ENCODE measurements around the gene SIRPB1. TPM values are rescaled to one million over a fixed set of nuclear protein-coding genes. Genes with fewer than 3 reads are reported as not detected.

Gene SIRPB1
- polyA plus RNA-seq, result 1 to 10 TPM in 1 of 4 donors, under 1 TPM in 2, not detected in 1; 0.22 to 1.5 (median 0.54) TPM
- long read RNA-seq, donor 1, partial matches to known transcripts, result 0 of 6 reads
- long read RNA-seq, donor 1, other reads (novel, unspliced or antisense), result 5 of 6 reads
- long read RNA-seq, donor 2, result 0 reads
- long read RNA-seq, donor 3, partial matches to known transcripts, result 5 of 5 reads
- long read RNA-seq, donor 3, other reads (novel, unspliced or antisense), result 0 of 5 reads
- long read RNA-seq, donor 4, result 0 reads
- long read RNA-seq, donor 5, result 0 reads
- long read RNA-seq, donor 6, result 0 reads
- long read RNA-seq, donor 7, result 0 reads
- long read RNA-seq, donor 8, result 0 reads
- long read RNA-seq, donor 9, result 0 reads
- long read RNA-seq, donor 10, result 0 reads

GRCh38 chr20:1619861-1620444 lies at the start of gene SIRPB1:
SIRPB1 (minus strand) TSS chr20:1620009; CDS start chr20:1619944, 65 bp downstream.
- Histone ChIP-seq H3K27ac (ENCODE audit: low read depth in 1 of 3, low read length in 2 of 3) (no peak within 1 kb of the TSS), H3K36me3 (ENCODE audit: control insufficient read depth in 3 of 3, insufficient read depth in 2 of 3, low read depth in 1 of 3, low read length in 3 of 3) (no peaks in the 10 kb centered on the region), H3K27me3 (ENCODE audit: control insufficient read depth in 3 of 3, insufficient read depth in 3 of 3, low read length in 3 of 3) (no peaks in the 10 kb centered on the region), H3K4me1 (ENCODE audit: control insufficient read depth in 3 of 3, insufficient read depth in 2 of 3, low read depth in 1 of 3, low read length in 2 of 3) (peaks cover 0 to 8% (median 0%) of the 10 kb centered on the region in 3 donors), H3K9me3 (ENCODE audit: control insufficient read depth in 2 of 2, insufficient read depth in 1 of 2, low read depth in 1 of 2, low read length in 1 of 2) (peaks cover 0 to 7% of the 10 kb centered on the region in 2 donors), H3K4me3 (ENCODE audit: low read depth in 1 of 3, low read length in 3 of 3) (no peak within 1 kb of the TSS)
- WGBS, 3 donors, result 28 to 43% (median 42%) methylated on average over 5 of the region's 5 CpGs
- FAIRE-seq, result no peak
- peak in 1 of 2 donors; percentile 10 for DNase-seq

GRCh38 chr20:1669304-1669703 lies 49.5 kb upstream of the SIRPB1 start:
- H3K36me3 ChIP-seq (ENCODE audit: control insufficient read depth in 3 of 3, insufficient read depth in 2 of 3, low read depth in 1 of 3, low read length in 3 of 3), result no peaks in the 10 kb centered on the region
- H3K27me3 ChIP-seq (ENCODE audit: control insufficient read depth in 3 of 3, insufficient read depth in 3 of 3, low read length in 3 of 3), result peaks cover 0 to 2% (median 0%) of the 10 kb centered on the region in 3 donors
- no peak overlapping the region for H3K4me3 ChIP-seq (ENCODE audit: low read depth in 1 of 3, low read length in 3 of 3)
- DNase-seq (no peak), FAIRE-seq (no peak)
- H3K9me3 ChIP-seq (ENCODE audit: control insufficient read depth in 2 of 2, insufficient read depth in 1 of 2, low read depth in 1 of 2, low read length in 1 of 2), result no peaks in the 10 kb centered on the region
- no peaks in the 10 kb centered on the region for H3K4me1 ChIP-seq (ENCODE audit: control insufficient read depth in 3 of 3, insufficient read depth in 2 of 3, low read depth in 1 of 3, low read length in 2 of 3)
- 76 to 86% (median 84%) methylated on average over 5 of the region's 5 CpGs for WGBS, 3 donors
- H3K27ac ChIP-seq (ENCODE audit: low read depth in 1 of 3, low read length in 2 of 3), result no peak overlapping the region

GRCh38 chr20:1667502-1668085 lies 47.8 kb upstream of the SIRPB1 start:
- H3K9me3 ChIP-seq (ENCODE audit: control insufficient read depth in 2 of 2, insufficient read depth in 1 of 2, low read depth in 1 of 2, low read length in 1 of 2), result no peaks in the 10 kb centered on the region
- DNase-seq (no peak), FAIRE-seq (no peak)
- H3K27ac ChIP-seq (ENCODE audit: low read depth in 1 of 3, low read length in 2 of 3), result no peak overlapping the region
- 45 to 67% (median 63%) methylated on average over 1 of the region's 1 CpG for WGBS, 3 donors
- H3K36me3 ChIP-seq (ENCODE audit: control insufficient read depth in 3 of 3, insufficient read depth in 2 of 3, low read depth in 1 of 3, low read length in 3 of 3), result no peaks in the 10 kb centered on the region
- H3K4me1 ChIP-seq (ENCODE audit: control insufficient read depth in 3 of 3, insufficient read depth in 2 of 3, low read depth in 1 of 3, low read length in 2 of 3), result no peaks in the 10 kb centered on the region
- peaks cover 0 to 2% (median 0%) of the 10 kb centered on the region in 3 donors for H3K27me3 ChIP-seq (ENCODE audit: control insufficient read depth in 3 of 3, insufficient read depth in 3 of 3, low read length in 3 of 3)
- H3K4me3 ChIP-seq (ENCODE audit: low read depth in 1 of 3, low read length in 3 of 3), result no peak overlapping the region

GRCh38 chr20:1666802-1667201 lies 47.0 kb upstream of the SIRPB1 start:
- Histone ChIP-seq H3K27me3 (ENCODE audit: control insufficient read depth in 3 of 3, insufficient read depth in 3 of 3, low read length in 3 of 3) (peaks cover 0 to 2% (median 0%) of the 10 kb centered on the region in 3 donors), H3K27ac (ENCODE audit: low read depth in 1 of 3, low read length in 2 of 3) (no peak overlapping the region), H3K36me3 (ENCODE audit: control insufficient read depth in 3 of 3, insufficient read depth in 2 of 3, low read depth in 1 of 3, low read length in 3 of 3) (no peaks in the 10 kb centered on the region), H3K4me3 (ENCODE audit: low read depth in 1 of 3, low read length in 3 of 3) (no peak overlapping the region), H3K4me1 (ENCODE audit: control insufficient read depth in 3 of 3, insufficient read depth in 2 of 3, low read depth in 1 of 3, low read length in 2 of 3) (no peaks in the 10 kb centered on the region), H3K9me3 (ENCODE audit: control insufficient read depth in 2 of 2, insufficient read depth in 1 of 2, low read depth in 1 of 2, low read length in 1 of 2) (no peaks in the 10 kb centered on the region)
- FAIRE-seq (no peak), DNase-seq (no peak)
- WGBS, 3 donors, result 42 to 61% (median 61%) methylated on average over 5 of the region's 5 CpGs

- Histone ChIP-seq H3K4me3 (ENCODE audit: low read depth in 1 of 3, low read length in 3 of 3) (peak overlapping the region in 1 of 3 donors; percentile 17), H3K4me1 (ENCODE audit: control insufficient read depth in 3 of 3, insufficient read depth in 2 of 3, low read depth in 1 of 3, low read length in 2 of 3) (no peaks in the 10 kb centered on the region), H3K9me3 (ENCODE audit: control insufficient read depth in 2 of 2, insufficient read depth in 1 of 2, low read depth in 1 of 2, low read length in 1 of 2) (no peaks in the 10 kb centered on the region), H3K27me3 (ENCODE audit: control insufficient read depth in 3 of 3, insufficient read depth in 3 of 3, low read length in 3 of 3) (peaks cover 0 to 2% (median 0%) of the 10 kb centered on the region in 3 donors), H3K27ac (ENCODE audit: low read depth in 1 of 3, low read length in 2 of 3) (peak overlapping the region in 1 of 3 donors; percentile 37), H3K36me3 (ENCODE audit: control insufficient read depth in 3 of 3, insufficient read depth in 2 of 3, low read depth in 1 of 3, low read length in 3 of 3) (no peaks in the 10 kb centered on the region)
- FAIRE-seq (no peak), DNase-seq (no peak)
- 88 to 91% (median 90%) methylated on average over 3 of the region's 3 CpGs for WGBS, 3 donors
Measured at GRCh38 chr20:1665345-1665744, 45.5 kb upstream of the SIRPB1 start.

GRCh38 chr20:1664911-1665310 lies 45.1 kb upstream of the SIRPB1 start:
- peak overlapping the region in 1 of 3 donors; percentile 37 for H3K27ac ChIP-seq (ENCODE audit: low read depth in 1 of 3, low read length in 2 of 3)
- peak in 1 of 2 donors; percentile 41 for DNase-seq

GRCh38 chr20:1663917-1664316 lies 44.1 kb upstream of the SIRPB1 start:
- WGBS, 3 donors, result 47 to 67% (median 53%) methylated on average over 2 of the region's 2 CpGs
- Histone ChIP-seq H3K27me3 (ENCODE audit: control insufficient read depth in 3 of 3, insufficient read depth in 3 of 3, low read length in 3 of 3) (peaks cover 0 to 2% (median 0%) of the 10 kb centered on the region in 3 donors), H3K27ac (ENCODE audit: low read depth in 1 of 3, low read length in 2 of 3) (no peak overlapping the region), H3K4me1 (ENCODE audit: control insufficient read depth in 3 of 3, insufficient read depth in 2 of 3, low read depth in 1 of 3, low read length in 2 of 3) (no peaks in the 10 kb centered on the region), H3K9me3 (ENCODE audit: control insufficient read depth in 2 of 2, insufficient read depth in 1 of 2, low read depth in 1 of 2, low read length in 1 of 2) (no peaks in the 10 kb centered on the region), H3K4me3 (ENCODE audit: low read depth in 1 of 3, low read length in 3 of 3) (no peak overlapping the region), H3K36me3 (ENCODE audit: control insufficient read depth in 3 of 3, insufficient read depth in 2 of 3, low read depth in 1 of 3, low read length in 3 of 3) (no peaks in the 10 kb centered on the region)
- no peak for FAIRE-seq
- no peak for DNase-seq

More at GRCh38 chr20:1664911-1665310, 45.1 kb upstream of the SIRPB1 start:
- peaks cover 0 to 2% (median 0%) of the 10 kb centered on the region in 3 donors for H3K27me3 ChIP-seq (ENCODE audit: control insufficient read depth in 3 of 3, insufficient read depth in 3 of 3, low read length in 3 of 3)
- FAIRE-seq, result no peak
- H3K9me3 ChIP-seq (ENCODE audit: control insufficient read depth in 2 of 2, insufficient read depth in 1 of 2, low read depth in 1 of 2, low read length in 1 of 2), result no peaks in the 10 kb centered on the region
- H3K36me3 ChIP-seq (ENCODE audit: control insufficient read depth in 3 of 3, insufficient read depth in 2 of 3, low read depth in 1 of 3, low read length in 3 of 3), result no peaks in the 10 kb centered on the region
- H3K4me1 ChIP-seq (ENCODE audit: control insufficient read depth in 3 of 3, insufficient read depth in 2 of 3, low read depth in 1 of 3, low read length in 2 of 3), result no peaks in the 10 kb centered on the region
- peak overlapping the region in 1 of 3 donors; percentile 17 for H3K4me3 ChIP-seq (ENCODE audit: low read depth in 1 of 3, low read length in 3 of 3)
- 56 to 79% (median 64%) methylated on average over 5 of the region's 5 CpGs for WGBS, 3 donors

GRCh38 chr20:1661542-1662299 lies 41.9 kb upstream of the SIRPB1 start:
- H3K9me3 ChIP-seq (ENCODE audit: control insufficient read depth in 2 of 2, insufficient read depth in 1 of 2, low read depth in 1 of 2, low read length in 1 of 2), result no peaks in the 10 kb centered on the region
- H3K4me3 ChIP-seq (ENCODE audit: low read depth in 1 of 3, low read length in 3 of 3), result no peak overlapping the region
- 38 to 61% (median 44%) methylated on average over 2 of the region's 2 CpGs for WGBS, 3 donors
- H3K4me1 ChIP-seq (ENCODE audit: control insufficient read depth in 3 of 3, insufficient read depth in 2 of 3, low read depth in 1 of 3, low read length in 2 of 3), result no peaks in the 10 kb centered on the region
- no peaks in the 10 kb centered on the region for H3K36me3 ChIP-seq (ENCODE audit: control insufficient read depth in 3 of 3, insufficient read depth in 2 of 3, low read depth in 1 of 3, low read length in 3 of 3)
- H3K27ac ChIP-seq (ENCODE audit: low read depth in 1 of 3, low read length in 2 of 3), result no peak overlapping the region
- no peak for FAIRE-seq
- H3K27me3 ChIP-seq (ENCODE audit: control insufficient read depth in 3 of 3, insufficient read depth in 3 of 3, low read length in 3 of 3), result peaks cover 0 to 3% (median 0%) of the 10 kb centered on the region in 3 donors
- no peak for DNase-seq

All from small intestine (tissue), 16 donors.